ENCODE results near the gene TBXT. TPM values are rescaled to one million over a fixed set of nuclear protein-coding genes. Genes with fewer than 3 reads are reported as not detected.
A peak's percentile ranks its signal among the peaks of the same experiment; 100 is the strongest.
"Not testable (repeated sequence)": the region's sequence is repeated elsewhere in the genome, so short reads cannot be mapped to it uniquely, and the experiment has no call there.

TBXT gene
- total RNA-seq, 1 donor from 2014 or later = not detected

- Mint-ChIP-seq H3K4me3 (ENCODE audit: low read depth) (no peak overlapping the region), H3K36me3 (ENCODE audit: low read depth) (no peaks in the 10 kb centered on the region), H3K27ac (no peak overlapping the region), H3K9me3 (no peaks in the 10 kb centered on the region), H3K4me1 (ENCODE audit: low read depth) (no peaks in the 10 kb centered on the region), H3K27me3 (ENCODE audit: low read depth) (peaks cover 2% of the 10 kb centered on the region)
- intact Hi-C loops (cut with micrococcal nuclease) = no loop called here
- no peak for DNase-seq (ENCODE audit: low spot score)
These were observed 27.5 kb upstream of the TBXT start for GRCh38 chr6:166194914-166195859.

GRCh38 chr6:166192557-166192956 lies 24.9 kb upstream of the TBXT start:
- H3K27me3 Mint-ChIP-seq (ENCODE audit: low read depth) = peaks cover 1% of the 10 kb centered on the region

GRCh38 chr6:166192136-166192535 lies 24.5 kb upstream of the TBXT start:
- no peaks in the 10 kb centered on the region for H3K36me3 Mint-ChIP-seq (ENCODE audit: low read depth)
- no peak for DNase-seq (ENCODE audit: low spot score)
- H3K27ac Mint-ChIP-seq = no peak overlapping the region
- H3K4me1 Mint-ChIP-seq (ENCODE audit: low read depth) = no peaks in the 10 kb centered on the region
- H3K4me3 Mint-ChIP-seq (ENCODE audit: low read depth) = no peak overlapping the region
- H3K9me3 Mint-ChIP-seq = no peaks in the 10 kb centered on the region
- H3K27me3 Mint-ChIP-seq (ENCODE audit: low read depth) = no peaks in the 10 kb centered on the region
- intact Hi-C loops (cut with micrococcal nuclease) = no loop called here

More at GRCh38 chr6:166192557-166192956, 24.9 kb upstream of the TBXT start:
- no peak for DNase-seq (ENCODE audit: low spot score)
- Mint-ChIP-seq H3K36me3 (ENCODE audit: low read depth) (no peaks in the 10 kb centered on the region), H3K4me1 (ENCODE audit: low read depth) (no peaks in the 10 kb centered on the region), H3K4me3 (ENCODE audit: low read depth) (no peak overlapping the region), H3K9me3 (no peaks in the 10 kb centered on the region), H3K27ac (no peak overlapping the region)
- intact Hi-C loops (cut with micrococcal nuclease) = no loop called here

- no peak for DNase-seq (ENCODE audit: low spot score)
- no peaks in the 10 kb centered on the region for H3K9me3 Mint-ChIP-seq
These were observed 12.1 kb upstream of the TBXT start for GRCh38 chr6:166179704-166180103.

GRCh38 chr6:166176106-166176505 lies 8.5 kb upstream of the TBXT start:
- H3K27ac Mint-ChIP-seq = no peak overlapping the region
- DNase-seq (ENCODE audit: low spot score) = no peak
- no peaks in the 10 kb centered on the region for H3K9me3 Mint-ChIP-seq
- intact Hi-C loops (cut with micrococcal nuclease) = no loop called here
- H3K27me3 Mint-ChIP-seq (ENCODE audit: low read depth) = peaks cover 11% of the 10 kb centered on the region
- no peaks in the 10 kb centered on the region for H3K4me1 Mint-ChIP-seq (ENCODE audit: low read depth)
- H3K4me3 Mint-ChIP-seq (ENCODE audit: low read depth) = no peak overlapping the region
- no peaks in the 10 kb centered on the region for H3K36me3 Mint-ChIP-seq (ENCODE audit: low read depth)

More at GRCh38 chr6:166179704-166180103, 12.1 kb upstream of the TBXT start:
- no peak overlapping the region for H3K27ac Mint-ChIP-seq
- no peaks in the 10 kb centered on the region for H3K4me1 Mint-ChIP-seq (ENCODE audit: low read depth)
- intact Hi-C loops (cut with micrococcal nuclease) = no loop called here
- H3K27me3 Mint-ChIP-seq (ENCODE audit: low read depth) = peaks cover 6% of the 10 kb centered on the region
- H3K4me3 Mint-ChIP-seq (ENCODE audit: low read depth) = no peak overlapping the region
- no peaks in the 10 kb centered on the region for H3K36me3 Mint-ChIP-seq (ENCODE audit: low read depth)

- not testable (repeated sequence) for H3K36me3 Mint-ChIP-seq (ENCODE audit: low read depth)
These were observed 7.4 kb upstream of the TBXT start for GRCh38 chr6:166175093-166175492.

GRCh38 chr6:166174031-166174430 lies 6.4 kb upstream of the TBXT start:
- H3K36me3 Mint-ChIP-seq (ENCODE audit: low read depth) = no peaks in the 10 kb centered on the region
- intact Hi-C loops (cut with micrococcal nuclease) = no loop called here
- no peak overlapping the region for H3K27ac Mint-ChIP-seq
- no peak overlapping the region for H3K4me3 Mint-ChIP-seq (ENCODE audit: low read depth)
- peaks cover 25% of the 10 kb centered on the region for H3K27me3 Mint-ChIP-seq (ENCODE audit: low read depth)
- DNase-seq (ENCODE audit: low spot score) = no peak
- H3K4me1 Mint-ChIP-seq (ENCODE audit: low read depth) = no peaks in the 10 kb centered on the region
- H3K9me3 Mint-ChIP-seq = no peaks in the 10 kb centered on the region

More at GRCh38 chr6:166175093-166175492, 7.4 kb upstream of the TBXT start:
- peaks cover 16% of the 10 kb centered on the region for H3K27me3 Mint-ChIP-seq (ENCODE audit: low read depth)
- H3K27ac Mint-ChIP-seq; H3K4me1 Mint-ChIP-seq (ENCODE audit: low read depth); H3K9me3 Mint-ChIP-seq; DNase-seq (ENCODE audit: low spot score); intact Hi-C loops (cut with micrococcal nuclease); H3K4me3 Mint-ChIP-seq (ENCODE audit: low read depth): not testable (repeated sequence)

GRCh38 chr6:166173281-166173951 lies 5.8 kb upstream of the TBXT start:
- H3K9me3 Mint-ChIP-seq = no peaks in the 10 kb centered on the region
- peaks cover 30% of the 10 kb centered on the region for H3K27me3 Mint-ChIP-seq (ENCODE audit: low read depth)
- intact Hi-C loops (cut with micrococcal nuclease) = no loop called here
- H3K36me3 Mint-ChIP-seq (ENCODE audit: low read depth) = peaks cover 1% of the 10 kb centered on the region
- peaks cover 3% of the 10 kb centered on the region for H3K4me1 Mint-ChIP-seq (ENCODE audit: low read depth)
- DNase-seq (ENCODE audit: low spot score) = no peak
- no peak overlapping the region for H3K27ac Mint-ChIP-seq
- H3K4me3 Mint-ChIP-seq (ENCODE audit: low read depth) = no peak overlapping the region

- H3K36me3 Mint-ChIP-seq (ENCODE audit: low read depth) = peaks cover 3% of the 10 kb centered on the region
- no peak overlapping the region for H3K27ac Mint-ChIP-seq
- no peaks in the 10 kb centered on the region for H3K9me3 Mint-ChIP-seq
- H3K27me3 Mint-ChIP-seq (ENCODE audit: low read depth) = peaks cover 32% of the 10 kb centered on the region
- intact Hi-C loops (cut with micrococcal nuclease) = no loop called here
- DNase-seq (ENCODE audit: low spot score) = no peak
- H3K4me1 Mint-ChIP-seq (ENCODE audit: low read depth) = peaks cover 5% of the 10 kb centered on the region
- H3K4me3 Mint-ChIP-seq (ENCODE audit: low read depth) = no peak overlapping the region
These were observed 4.9 kb upstream of the TBXT start for GRCh38 chr6:166172546-166172945.

GRCh38 chr6:166169549-166170421 lies 2.1 kb upstream of the TBXT start:
- no peak overlapping the region for H3K27ac Mint-ChIP-seq
- H3K27me3 Mint-ChIP-seq (ENCODE audit: low read depth) = peaks cover 45% of the 10 kb centered on the region
- H3K9me3 Mint-ChIP-seq = no peaks in the 10 kb centered on the region
- H3K4me1 Mint-ChIP-seq (ENCODE audit: low read depth) = peaks cover 5% of the 10 kb centered on the region
- intact Hi-C loops (cut with micrococcal nuclease) = loop anchor here (2.0 to 10.0 kb wide), 3 partner anchors 163 to 507 kb away; partner anchors contain the start of gene PDE10A
- H3K36me3 Mint-ChIP-seq (ENCODE audit: low read depth) = peaks cover 3% of the 10 kb centered on the region
- no peak overlapping the region for H3K4me3 Mint-ChIP-seq (ENCODE audit: low read depth)
- DNase-seq (ENCODE audit: low spot score) = no peak

GRCh38 chr6:166168616-166169548 lies 1.2 kb upstream of the TBXT start:
- peaks cover 3% of the 10 kb centered on the region for H3K36me3 Mint-ChIP-seq (ENCODE audit: low read depth)
- peaks cover 52% of the 10 kb centered on the region for H3K27me3 Mint-ChIP-seq (ENCODE audit: low read depth)
- peak overlapping the region; percentile 38 for H3K4me3 Mint-ChIP-seq (ENCODE audit: low read depth)
- intact Hi-C loops (cut with micrococcal nuclease) = loop anchor here (2.0 to 10.0 kb wide), 3 partner anchors 162 to 507 kb away; partner anchors contain the start of gene PDE10A
- peaks cover 5% of the 10 kb centered on the region for H3K4me1 Mint-ChIP-seq (ENCODE audit: low read depth)
- H3K9me3 Mint-ChIP-seq = no peaks in the 10 kb centered on the region
- no peak for DNase-seq (ENCODE audit: low spot score)
- no peak overlapping the region for H3K27ac Mint-ChIP-seq

Measured in activated T-helper 2 cell treated with anti-CD3 and anti-CD28 coated beads, Interferon-gamma antibody, Interleukin-2, Interleukin-4, amounts not matched to agents 10 μg/mL and 5 μg/mL and 100 μg/mL, durations not matched to agents 14 hours and 24 hours and 36 hours (primary cell).